RCC 7860 (cell line): ENCODE results near the gene UBE2G2.
A peak's percentile ranks its signal among the peaks of the same experiment; 100 is the strongest.

Experiments used
- DNase-seq: peaks from one replicate; pipeline ENCODE4 v3.0.0-alpha.2; 2015; ENCODE audit warnings: low spot score
- FAIRE-seq: peaks from 2 replicates; lab custom pipeline; 2012; peaks lifted over from hg19 to GRCh38; lab: Jason Lieb, UNC

The UBE2G2 gene

GRCh38 chr21:44816761-44817505 is 15.3 kb upstream of the UBE2G2 start:
- DNase-seq: no peak
- no peak for FAIRE-seq

- FAIRE-seq (no peak), DNase-seq (no peak)
Observed at GRCh38 chr21:44815852-44816628, 14.4 kb upstream of the UBE2G2 start.

GRCh38 chr21:44815225-44815624 is 13.6 kb upstream of the UBE2G2 start:
- DNase-seq: no peak
- FAIRE-seq: no peak

GRCh38 chr21:44814498-44815023 is 12.9 kb upstream of the UBE2G2 start:
- FAIRE-seq: no peak
- DNase-seq: no peak

DNA sequence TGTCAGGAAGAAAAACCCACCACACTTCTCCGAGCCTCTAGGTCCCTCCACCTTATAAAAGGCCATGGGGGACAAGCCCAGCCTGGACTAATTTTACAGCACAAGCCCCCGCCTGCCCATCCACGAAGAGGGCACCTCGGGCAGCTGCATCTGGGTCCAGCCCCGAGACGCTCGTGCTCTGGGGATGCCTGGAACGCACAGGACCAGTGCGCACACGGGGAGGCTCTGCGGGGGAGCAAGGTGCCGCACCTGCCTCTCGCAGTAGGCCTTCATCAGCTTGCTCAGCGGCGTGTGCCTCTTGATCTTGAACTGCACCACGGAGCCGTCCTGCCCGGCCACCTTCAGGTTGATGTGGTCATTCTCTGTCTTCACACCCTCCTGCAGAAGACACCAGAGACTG is 12.1 kb upstream of the UBE2G2 start:
- FAIRE-seq: no peak

GRCh38 chr21:44813149-44813548 is 11.5 kb upstream of the UBE2G2 start:
- DNase-seq (no peak), FAIRE-seq (no peak)

More for the DNA sequence above, 12.1 kb upstream of the UBE2G2 start:
- DNase-seq: no peak

- DNase-seq (no peak), FAIRE-seq (no peak)
Observed at GRCh38 chr21:44812640-44813039, 11.0 kb upstream of the UBE2G2 start.

DNA sequence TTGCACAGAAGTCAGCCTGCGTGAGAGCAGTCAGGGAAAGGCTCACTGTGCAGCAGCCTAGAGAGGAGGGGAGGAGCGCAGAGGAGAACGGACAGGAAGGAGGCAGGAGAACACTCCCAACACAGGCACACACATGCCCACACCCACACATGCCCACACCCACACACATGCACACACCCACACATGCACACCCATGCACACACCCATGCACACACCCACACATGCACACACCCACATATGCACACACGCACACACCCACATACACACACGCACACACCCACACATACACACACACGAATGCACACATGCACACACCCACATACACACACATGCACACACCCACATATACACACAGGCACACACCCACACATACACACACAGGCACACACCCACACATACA is 9.2 kb upstream of the UBE2G2 start:
- no peak for DNase-seq
- FAIRE-seq: no peak

GRCh38 chr21:44805859-44806258 is 4.2 kb upstream of the UBE2G2 start:
- FAIRE-seq: no peak

GRCh38 chr21:44805226-44805625 is 3.6 kb upstream of the UBE2G2 start:
- FAIRE-seq: no peak
- no peak for DNase-seq

More at GRCh38 chr21:44805859-44806258, 4.2 kb upstream of the UBE2G2 start:
- DNase-seq: no peak

DNA sequence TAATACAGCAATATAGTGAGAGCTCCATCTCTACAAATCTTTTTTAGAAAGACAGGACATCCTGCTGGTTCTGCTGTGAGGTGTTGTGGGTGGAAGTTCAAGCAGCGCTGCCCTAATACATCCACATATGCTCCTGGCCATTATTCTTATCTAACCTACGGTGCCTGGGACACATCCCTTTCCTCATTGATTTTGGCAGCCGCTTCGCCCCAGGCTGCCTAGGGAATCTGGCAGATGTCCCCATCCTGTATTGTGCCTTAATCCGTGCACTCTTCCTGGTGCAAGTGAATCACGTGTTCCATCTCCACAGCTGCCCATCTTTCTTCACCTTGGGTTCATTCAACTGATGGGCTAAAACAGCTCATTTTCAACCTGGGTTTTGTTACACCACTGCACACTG is 3.1 kb upstream of the UBE2G2 start:
- DNase-seq: no peak
- FAIRE-seq: no peak

- DNase-seq (no peak), FAIRE-seq (no peak)
Observed at GRCh38 chr21:44803651-44804050, 2.0 kb upstream of the UBE2G2 start.

GRCh38 chr21:44802396-44803153 is 955 bp upstream of the UBE2G2 start:
- FAIRE-seq (no peak), DNase-seq (no peak)

GRCh38 chr21:44800971-44801467 is 601 bp downstream of the UBE2G2 start:
- DNase-seq (peak; percentile 27), FAIRE-seq (no peak)

DNA sequence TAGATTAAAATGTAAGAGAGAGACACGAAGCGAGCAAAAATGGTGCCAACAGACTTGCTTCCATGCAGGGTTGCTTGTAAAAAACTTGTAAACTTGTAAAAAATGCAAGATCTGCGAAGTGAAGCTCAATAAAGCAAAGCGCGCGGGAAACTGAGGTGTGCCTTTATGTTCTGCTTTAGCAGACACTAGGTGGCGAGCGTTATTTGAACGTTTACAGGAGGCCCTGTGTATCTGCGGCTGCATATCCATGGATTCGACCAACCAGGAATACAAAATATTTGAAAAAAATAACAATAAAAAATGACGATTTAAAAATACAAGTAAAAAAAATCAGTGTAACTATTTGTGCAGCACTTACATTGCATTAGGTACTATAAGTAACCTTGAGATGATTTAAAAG is 1.5 kb downstream of the UBE2G2 start:
- DNase-seq (no peak), FAIRE-seq (no peak)

DNA sequence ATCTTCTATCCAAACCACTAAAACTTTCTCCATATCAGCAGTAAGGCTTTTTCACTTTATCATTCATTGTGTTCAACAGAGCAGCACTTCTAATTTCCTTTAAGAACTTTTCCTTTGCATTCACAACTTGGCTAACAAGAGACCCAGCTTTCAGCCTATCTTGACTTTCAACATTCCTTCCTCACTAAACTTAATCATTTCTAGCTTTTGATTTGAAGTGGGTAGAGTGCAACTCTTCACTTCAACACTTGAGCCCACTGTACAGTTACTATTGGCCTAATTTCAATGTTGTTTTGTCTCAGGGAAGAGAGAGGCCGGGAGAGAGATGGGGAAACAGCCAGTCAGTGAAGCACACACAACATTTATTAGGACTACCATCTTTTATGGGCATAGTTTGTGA is 2.0 kb downstream of the UBE2G2 start:
- FAIRE-seq (no peak), DNase-seq (no peak)

GRCh38 chr21:44797775-44798174 is 3.8 kb downstream of the UBE2G2 start:
- FAIRE-seq (no peak), DNase-seq (no peak)

GRCh38 chr21:44795342-44795741 is 6.3 kb downstream of the UBE2G2 start:
- DNase-seq (no peak), FAIRE-seq (no peak)

DNA sequence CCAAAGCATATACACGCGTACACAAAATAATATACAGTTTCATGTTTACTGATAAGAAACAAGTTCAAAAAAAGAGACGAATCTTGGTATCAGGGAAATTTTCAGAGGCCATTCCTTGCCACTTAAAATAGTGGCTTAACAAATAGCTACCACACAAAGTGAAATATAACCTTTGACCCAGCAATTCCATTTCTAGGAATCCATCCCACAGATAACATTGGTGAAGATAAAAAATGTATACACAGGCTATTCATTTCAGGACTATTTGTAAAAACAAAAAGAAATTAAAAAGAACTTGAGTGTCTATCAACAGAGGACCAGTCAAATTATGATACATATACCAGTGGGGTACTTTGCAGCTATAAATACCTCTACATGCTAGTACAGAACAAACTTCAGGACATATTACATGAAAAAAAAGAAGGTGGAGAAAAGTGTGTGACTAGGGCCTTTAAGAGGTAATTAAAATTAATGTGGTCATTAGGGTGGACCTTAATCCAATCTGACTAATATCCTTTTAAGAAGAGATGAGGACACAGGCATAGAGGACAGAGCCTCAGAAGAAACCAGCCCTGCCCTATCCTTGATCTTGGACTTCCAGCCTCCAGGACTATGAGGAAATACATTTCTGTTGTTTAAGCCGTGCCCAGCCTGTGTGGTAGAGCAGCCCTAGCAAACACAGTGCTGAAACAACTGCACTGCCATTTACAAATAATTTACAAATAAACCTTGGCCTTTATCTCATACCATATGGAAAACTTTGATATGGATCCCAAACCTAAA is 7.8 kb downstream of the UBE2G2 start:
- FAIRE-seq: no peak

More for the DNA sequence above, 7.8 kb downstream of the UBE2G2 start:
- DNase-seq: no peak
